Lower lobe of right lung (tissue), 2 donors: ENCODE data around the gene ADGRD2. TPM values are rescaled to one million over a fixed set of nuclear protein-coding genes. Genes with fewer than 3 reads are reported as not detected.
A peak's percentile ranks its signal among the peaks of the same experiment; 100 is the strongest.
"Not testable (repeated sequence)": the region's sequence is repeated elsewhere in the genome, so short reads cannot be mapped to it uniquely, and the experiment has no call there.

ENCODE experiments used
- ATAC-seq, 2 donors: fragments of 200-7000 bp; cut with Tn5 transposase; one replicate each; pipeline ENCODE4 v1.9.1; 2020 to 2022; ENCODE audit warnings: mild to moderate bottlenecking in 2 of 2, moderate library complexity in 2 of 2
- DNase-seq: peaks from one replicate; pipeline ENCODE4 v3.0.0-alpha.2; 2020
- H3K27ac ChIP-seq: fragments of 200-600 bp; one replicate; pipeline ENCODE4 v1.8.0; 2022
- H3K27me3 ChIP-seq: fragments of 200-600 bp; one replicate; pipeline ENCODE4 v1.8.0; 2022; ENCODE audit warnings: low read depth
- H3K36me3 ChIP-seq: fragments of 200-600 bp; one replicate; pipeline ENCODE4 v1.8.0; 2022; ENCODE audit warnings: mild to moderate bottlenecking
- H3K4me1 ChIP-seq: fragments of 200-600 bp; one replicate; pipeline ENCODE4 v1.8.0; 2022
- H3K4me3 ChIP-seq: fragments of 200-600 bp; one replicate; pipeline ENCODE4 v1.8.0; 2022; ENCODE audit warnings: mild to moderate bottlenecking
- H3K9me3 ChIP-seq: fragments of 200-600 bp; one replicate; pipeline ENCODE4 v1.8.0; 2022
- intact Hi-C: fragments of 100-400 bp; cut with DNase I; formaldehyde crosslinking; loops from one replicate; pipeline ENCODE4 v1.11.0; 2022
- total RNA-seq: library from RNA; stranded (reverse); fragmentation: NEBNext Ultra II Directional; extraction: Animal tissue kit (Norgen Biotek cat#: 25700); gene quantifications from one replicate; pipeline ENCODE4 v1.2.1, GENCODE V29; 2021
- TF ChIP-seq, protein P1 (sequence below): fragments of 200-600 bp; IDR thresholded peaks from one replicate; pipeline ENCODE4 v1.8.0; 2022; ENCODE audit warnings: antibody characterized with exemption, mild to moderate bottlenecking
- donor health status: DM: no; HTN: yes; CAD: no; lungs with severe emphysema.

Gene ADGRD2
- total RNA-seq, 1 donor from 2014 or later: not detected

DNA sequence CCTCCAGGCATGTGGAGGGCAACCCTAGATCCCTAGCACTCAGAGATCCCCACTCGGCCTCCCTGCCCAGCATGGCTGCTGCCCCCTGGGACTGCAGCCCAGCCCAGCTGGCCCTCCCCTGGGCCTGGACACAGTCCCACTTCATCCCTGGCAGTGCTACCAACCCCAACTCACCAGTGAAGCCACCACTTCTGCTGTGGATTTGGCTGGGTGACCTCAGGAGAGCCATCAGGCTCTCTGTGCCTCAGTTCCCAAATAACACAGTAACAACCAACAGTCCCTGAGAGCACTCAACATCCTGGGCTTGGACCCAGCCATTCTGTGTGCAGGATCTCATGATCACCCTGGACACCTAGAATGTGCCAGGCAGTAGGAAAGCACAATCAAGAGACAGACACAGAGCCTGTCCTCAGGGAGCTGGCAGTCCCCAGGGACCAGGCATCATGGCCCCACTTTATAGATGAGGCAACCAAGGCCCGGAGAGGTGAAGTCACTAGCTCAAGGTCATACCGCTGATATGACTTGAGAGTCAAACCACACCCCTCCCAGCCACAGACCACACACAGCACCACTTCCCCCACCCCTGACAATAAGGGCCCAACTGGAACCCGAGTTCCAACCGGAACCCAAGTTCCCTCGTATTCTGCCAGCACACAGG lies 30.3 kb upstream of the ADGRD2 start:
- TF ChIP-seq, protein P1, sequence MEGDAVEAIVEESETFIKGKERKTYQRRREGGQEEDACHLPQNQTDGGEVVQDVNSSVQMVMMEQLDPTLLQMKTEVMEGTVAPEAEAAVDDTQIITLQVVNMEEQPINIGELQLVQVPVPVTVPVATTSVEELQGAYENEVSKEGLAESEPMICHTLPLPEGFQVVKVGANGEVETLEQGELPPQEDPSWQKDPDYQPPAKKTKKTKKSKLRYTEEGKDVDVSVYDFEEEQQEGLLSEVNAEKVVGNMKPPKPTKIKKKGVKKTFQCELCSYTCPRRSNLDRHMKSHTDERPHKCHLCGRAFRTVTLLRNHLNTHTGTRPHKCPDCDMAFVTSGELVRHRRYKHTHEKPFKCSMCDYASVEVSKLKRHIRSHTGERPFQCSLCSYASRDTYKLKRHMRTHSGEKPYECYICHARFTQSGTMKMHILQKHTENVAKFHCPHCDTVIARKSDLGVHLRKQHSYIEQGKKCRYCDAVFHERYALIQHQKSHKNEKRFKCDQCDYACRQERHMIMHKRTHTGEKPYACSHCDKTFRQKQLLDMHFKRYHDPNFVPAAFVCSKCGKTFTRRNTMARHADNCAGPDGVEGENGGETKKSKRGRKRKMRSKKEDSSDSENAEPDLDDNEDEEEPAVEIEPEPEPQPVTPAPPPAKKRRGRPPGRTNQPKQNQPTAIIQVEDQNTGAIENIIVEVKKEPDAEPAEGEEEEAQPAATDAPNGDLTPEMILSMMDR: peak; percentile 16
- Histone ChIP-seq H3K9me3 (no peaks in the 10 kb centered on the region), H3K4me1 (no peaks in the 10 kb centered on the region), H3K36me3 (no peaks in the 10 kb centered on the region), H3K27ac (no peak overlapping the region), H3K4me3 (no peak overlapping the region), H3K27me3 (no peaks in the 10 kb centered on the region)
- intact Hi-C loops: no loop called here
- DNase-seq: no peak
- ATAC-seq: no peak

DNA sequence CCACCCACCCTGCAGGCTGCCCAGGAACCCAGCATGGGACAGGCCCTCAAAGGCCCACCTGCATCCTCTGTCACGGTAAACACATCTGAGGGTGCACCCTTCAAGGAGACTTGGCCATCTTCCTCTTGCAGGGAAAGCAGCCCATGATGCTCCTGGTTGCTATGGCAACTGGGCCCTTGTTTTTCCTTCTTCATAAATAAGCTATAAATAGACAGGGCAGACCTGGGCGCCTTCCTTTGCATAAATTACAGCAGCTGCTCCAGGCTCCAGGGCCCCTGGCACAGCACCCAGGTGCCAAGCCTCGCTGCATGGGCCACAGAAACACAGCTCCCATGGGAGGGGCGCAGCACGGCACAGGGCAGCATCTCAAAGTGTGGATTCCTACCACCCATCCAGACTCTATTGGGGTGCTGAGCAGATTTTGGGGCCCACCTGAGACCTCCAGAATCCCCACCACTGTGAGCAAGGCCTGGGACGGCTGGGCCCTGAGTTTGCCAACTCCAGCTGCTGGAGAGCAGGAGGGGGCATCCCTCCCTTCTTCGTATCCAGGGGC lies 29.2 kb upstream of the ADGRD2 start:
- no peaks in the 10 kb centered on the region for H3K4me1 ChIP-seq
- DNase-seq: no peak
- no peak overlapping the region for H3K27ac ChIP-seq
- H3K9me3 ChIP-seq: no peaks in the 10 kb centered on the region
- no peaks in the 10 kb centered on the region for H3K27me3 ChIP-seq
- no peak overlapping the region for H3K4me3 ChIP-seq
- intact Hi-C loops: no loop called here
- TF ChIP-seq, protein P1: no peak
- ATAC-seq: no peak
- no peaks in the 10 kb centered on the region for H3K36me3 ChIP-seq

DNA sequence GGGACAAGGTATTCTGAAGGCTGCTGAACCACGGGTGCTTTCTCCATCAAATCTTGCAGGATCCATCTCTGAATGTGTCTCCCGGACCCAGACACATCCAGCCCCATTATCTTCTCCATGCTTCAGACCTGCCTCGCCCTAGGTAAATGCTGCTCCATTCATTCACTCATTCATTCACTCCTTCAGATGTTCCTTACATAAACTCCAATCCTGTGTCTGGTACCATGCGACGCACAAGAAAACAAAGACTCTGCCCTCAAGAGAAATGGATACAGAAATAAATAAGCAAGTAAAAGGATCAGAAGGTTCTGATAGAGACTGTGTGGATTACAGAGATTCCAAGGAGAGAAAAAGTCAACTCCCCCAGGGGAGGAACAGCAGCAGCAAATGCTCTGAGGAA lies 27.1 kb upstream of the ADGRD2 start:
- no peaks in the 10 kb centered on the region for H3K9me3 ChIP-seq
- DNase-seq (no peak), ATAC-seq (no peak)
- intact Hi-C loops: no loop called here
- TF ChIP-seq, protein P1: no peak
- no peaks in the 10 kb centered on the region for H3K27me3 ChIP-seq
- no peak overlapping the region for H3K27ac ChIP-seq
- H3K36me3 ChIP-seq: no peaks in the 10 kb centered on the region
- H3K4me1 ChIP-seq: no peaks in the 10 kb centered on the region
- H3K4me3 ChIP-seq: no peak overlapping the region

DNA sequence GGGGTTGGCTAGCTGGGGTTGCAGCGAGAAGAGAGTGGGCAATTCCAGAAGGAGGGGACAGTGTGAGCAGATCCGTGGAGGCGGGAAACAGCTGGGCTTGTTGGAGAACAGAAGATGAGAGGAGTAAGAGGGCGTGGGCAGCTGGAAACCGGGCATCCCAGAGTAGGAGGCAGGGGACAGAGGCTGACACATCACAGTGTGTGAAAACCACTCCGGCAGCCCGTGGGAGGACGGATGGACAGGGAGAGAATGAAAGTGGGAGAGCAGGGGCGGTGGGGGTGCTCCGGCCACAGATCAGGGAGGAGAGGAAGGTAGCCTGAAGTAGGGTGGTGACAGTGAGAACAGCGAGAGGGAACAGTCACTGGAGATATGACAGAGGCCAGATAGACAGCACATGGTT lies 26.7 kb upstream of the ADGRD2 start:
- ATAC-seq (no peak), DNase-seq (no peak)
- H3K4me1 ChIP-seq: no peaks in the 10 kb centered on the region
- H3K9me3 ChIP-seq: no peaks in the 10 kb centered on the region
- H3K36me3 ChIP-seq: no peaks in the 10 kb centered on the region
- H3K4me3 ChIP-seq: no peak overlapping the region
- TF ChIP-seq, protein P1: no peak
- intact Hi-C loops: no loop called here
- no peak overlapping the region for H3K27ac ChIP-seq
- no peaks in the 10 kb centered on the region for H3K27me3 ChIP-seq

DNA sequence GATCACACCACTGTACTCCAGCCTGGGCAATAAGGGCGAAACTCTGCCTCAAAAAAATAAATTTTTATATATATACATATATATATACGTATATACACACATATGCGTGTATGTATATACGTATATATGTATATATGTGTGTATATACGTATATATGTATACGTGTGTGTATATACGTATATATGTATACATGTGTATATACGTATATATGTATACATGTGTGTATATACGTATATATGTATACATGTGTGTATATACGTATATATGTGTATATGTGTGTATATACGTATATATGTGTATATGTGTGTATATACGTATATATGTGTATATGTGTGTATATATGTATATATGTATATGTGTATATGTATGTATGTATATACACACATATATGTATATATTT lies 24.5 kb upstream of the ADGRD2 start:
- H3K4me3 ChIP-seq, H3K27me3 ChIP-seq, H3K27ac ChIP-seq, H3K4me1 ChIP-seq, ATAC-seq, H3K36me3 ChIP-seq, H3K9me3 ChIP-seq, intact Hi-C loops, DNase-seq: not testable (repeated sequence)

DNA sequence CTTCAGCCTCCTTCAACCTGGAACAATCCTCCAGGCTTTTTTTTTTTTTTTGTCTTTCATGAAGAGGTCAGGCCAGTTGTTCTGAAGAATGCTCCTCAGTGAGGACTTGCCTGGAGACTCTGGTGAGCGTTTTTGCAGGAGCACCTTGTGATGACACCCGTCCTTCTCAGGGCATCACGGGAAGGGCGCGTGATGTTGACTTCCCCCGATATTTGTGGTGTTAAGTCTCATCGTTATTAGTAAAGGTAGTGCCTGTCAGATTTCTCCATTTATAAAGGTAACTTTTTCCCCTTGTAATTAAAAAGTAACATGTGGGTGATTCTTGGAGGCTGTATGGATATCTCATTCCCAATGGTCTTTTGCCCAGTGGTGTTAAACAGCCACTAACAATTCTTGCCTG lies 23.9 kb upstream of the ADGRD2 start:
- Histone ChIP-seq H3K4me3 (no peak overlapping the region), H3K36me3 (no peaks in the 10 kb centered on the region), H3K9me3 (no peaks in the 10 kb centered on the region), H3K4me1 (no peaks in the 10 kb centered on the region), H3K27ac (no peak overlapping the region), H3K27me3 (peaks cover 6% of the 10 kb centered on the region)
- DNase-seq (no peak), ATAC-seq (no peak)
- TF ChIP-seq, protein P1: no peak
- intact Hi-C loops: no loop called here
